OCI-LY3 (cell line): Measurements from ENCODE around the gene VWC2.

Experiments used
- CTCF ChIP-seq: fragments of 200-600, 300-600 bp; sonication (generic); IDR thresholded peaks from 2 replicates; pipeline ENCODE4 v1.5.1; 2014; ENCODE audit warnings: antibody characterized with exemption, low read length, low read depth
- EZH2phosphoT487 ChIP-seq: fragments of 200-600 bp; shearing (Covaris generic); IDR thresholded peaks from 2 replicates; pipeline ENCODE4 v1.6.1; 2018; ENCODE audit warnings: antibody characterized with exemption, mixed run types, low read depth

GRCh38 chr7:49724071-49724470 is 49.4 kb upstream of the VWC2 start:
- no peak for TF ChIP-seq CTCF
- TF ChIP-seq EZH2phosphoT487, result no peak
